Testis (tissue), 3 donors: ENCODE results near the gene CCL17. TPM values are rescaled to one million over a fixed set of nuclear protein-coding genes. Genes with fewer than 3 reads are reported as not detected.
A peak's percentile ranks its signal among the peaks of the same experiment; 100 is the strongest.

Experiments
- DNase-seq: peaks from one replicate; pipeline ENCODE4 v3.0.0-alpha.2; 2019
- H3K27ac ChIP-seq, 2 donors: fragments of 200-600 bp; sonication (generic); one replicate each; pipeline ENCODE4 v1.5.1; 2019
- H3K27me3 ChIP-seq: fragments of 200-600 bp; sonication (generic); one replicate; pipeline ENCODE4 v1.5.1; 2019
- H3K36me3 ChIP-seq: fragments of 200-600 bp; sonication (generic); one replicate; pipeline ENCODE4 v1.5.1; 2017; ENCODE audit warnings: low read depth; ENCODE audit errors: missing control alignments
- H3K4me1 ChIP-seq: fragments of 200-600 bp; sonication (generic); one replicate; pipeline ENCODE4 v1.5.1; 2019
- H3K4me3 ChIP-seq, 2 donors: fragments of 200-600 bp; sonication (generic); one replicate each; pipeline ENCODE4 v1.5.1; 2017 to 2019
- H3K9me3 ChIP-seq: fragments of 200-600 bp; sonication (generic); one replicate; pipeline ENCODE4 v1.5.1; 2017
- POLR2A ChIP-seq: fragments of 450-650 bp; IDR thresholded peaks from one replicate; pipeline ENCODE4 v1.6.1; 2017; ENCODE audit warnings: antibody characterized with exemption, mild to moderate bottlenecking, moderate library complexity
- WGBS, 2 donors: methylation state at CpG; one replicate each; pipeline ENCODE4 v1.1.5; 2018; 5-methylcytosine and 5-hydroxymethylcytosine counted together
- intact Hi-C: fragments of 100-400 bp; cut with DNase I; formaldehyde crosslinking; loops from one replicate; pipeline ENCODE4 v1.15.1; 2023; ENCODE audit warnings: low total_unique reads
- polyA plus RNA-seq: library from polyadenylated mRNA; stranded (reverse); fragments of 350-450 nt; fragmentation: Illumina TruSeq; extraction: RNeasy Lipid Tissue Mini Kit (QIAGEN cat#74804); gene quantifications from one replicate; pipeline ENCODE4 v1.2.3, GENCODE V29; 2014; ENCODE audit warnings: low read depth, low replicate concordance; ENCODE audit not compliant: insufficient read depth
- total RNA-seq, 2 donors: library from RNA; depleted of rRNA; stranded (reverse); fragments of >200 nt; gene quantifications; one replicate each; pipeline ENCODE4 v1.2.3, GENCODE V29; 2016
- TF ChIP-seq, protein P1 (sequence below), 3 experiments: fragments of 450-650 bp in 2 of 3; fragments of 200-600 bp in 1 of 3; sonication (generic) in 1 of 3; IDR thresholded peaks; one replicate each; pipeline ENCODE4 v1.5.1; 2016 to 2019; ENCODE audit warnings: antibody characterized with exemption in 3 of 3, mild to moderate bottlenecking in 2 of 3, moderate library complexity in 1 of 3

The CCL17 gene
- total and polyA plus RNA-seq, 3 donors from 2014 or later = 0.81 to 4.0 TPM; not detected in 1

DNA sequence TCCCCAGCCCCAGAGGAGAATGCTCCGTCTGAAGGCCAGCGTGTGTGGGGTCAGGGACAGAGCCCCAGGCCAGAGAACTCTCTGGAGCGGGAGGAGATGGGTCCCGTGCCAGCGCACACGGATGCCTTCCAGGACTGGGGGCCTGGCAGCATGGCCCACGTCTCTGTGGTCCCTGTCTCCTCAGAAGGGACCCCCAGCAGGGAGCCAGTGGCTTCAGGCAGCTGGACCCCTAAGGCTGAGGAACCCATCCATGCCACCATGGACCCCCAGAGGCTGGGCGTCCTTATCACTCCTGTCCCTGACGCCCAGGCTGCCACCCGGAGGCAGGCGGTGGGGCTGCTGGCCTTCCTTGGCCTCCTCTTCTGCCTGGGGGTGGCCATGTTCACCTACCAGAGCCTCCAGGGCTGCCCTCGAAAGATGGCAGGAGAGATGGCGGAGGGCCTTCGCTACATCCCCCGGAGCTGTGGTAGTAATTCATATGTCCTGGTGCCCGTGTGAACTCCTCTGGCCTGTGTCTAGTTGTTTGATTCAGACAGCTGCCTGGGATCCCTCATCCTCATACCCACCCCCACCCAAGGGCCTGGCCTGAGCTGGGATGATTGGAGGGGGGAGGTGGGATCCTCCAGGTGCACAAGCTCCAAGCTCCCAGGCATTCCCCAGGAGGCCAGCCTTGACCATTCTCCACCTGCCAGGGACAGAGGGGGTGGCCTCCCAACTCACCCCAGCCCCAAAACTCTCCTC is 21.9 kb upstream of the CCL17 start:
- intact Hi-C loops = no loop called here
- peaks cover 45% of the 10 kb centered on the region for H3K4me1 ChIP-seq
- no peak for TF ChIP-seq POLR2A
- TF ChIP-seq, protein P1, sequence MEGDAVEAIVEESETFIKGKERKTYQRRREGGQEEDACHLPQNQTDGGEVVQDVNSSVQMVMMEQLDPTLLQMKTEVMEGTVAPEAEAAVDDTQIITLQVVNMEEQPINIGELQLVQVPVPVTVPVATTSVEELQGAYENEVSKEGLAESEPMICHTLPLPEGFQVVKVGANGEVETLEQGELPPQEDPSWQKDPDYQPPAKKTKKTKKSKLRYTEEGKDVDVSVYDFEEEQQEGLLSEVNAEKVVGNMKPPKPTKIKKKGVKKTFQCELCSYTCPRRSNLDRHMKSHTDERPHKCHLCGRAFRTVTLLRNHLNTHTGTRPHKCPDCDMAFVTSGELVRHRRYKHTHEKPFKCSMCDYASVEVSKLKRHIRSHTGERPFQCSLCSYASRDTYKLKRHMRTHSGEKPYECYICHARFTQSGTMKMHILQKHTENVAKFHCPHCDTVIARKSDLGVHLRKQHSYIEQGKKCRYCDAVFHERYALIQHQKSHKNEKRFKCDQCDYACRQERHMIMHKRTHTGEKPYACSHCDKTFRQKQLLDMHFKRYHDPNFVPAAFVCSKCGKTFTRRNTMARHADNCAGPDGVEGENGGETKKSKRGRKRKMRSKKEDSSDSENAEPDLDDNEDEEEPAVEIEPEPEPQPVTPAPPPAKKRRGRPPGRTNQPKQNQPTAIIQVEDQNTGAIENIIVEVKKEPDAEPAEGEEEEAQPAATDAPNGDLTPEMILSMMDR (IDR thresholded peaks at IDR 0.05) = no peak

DNA sequence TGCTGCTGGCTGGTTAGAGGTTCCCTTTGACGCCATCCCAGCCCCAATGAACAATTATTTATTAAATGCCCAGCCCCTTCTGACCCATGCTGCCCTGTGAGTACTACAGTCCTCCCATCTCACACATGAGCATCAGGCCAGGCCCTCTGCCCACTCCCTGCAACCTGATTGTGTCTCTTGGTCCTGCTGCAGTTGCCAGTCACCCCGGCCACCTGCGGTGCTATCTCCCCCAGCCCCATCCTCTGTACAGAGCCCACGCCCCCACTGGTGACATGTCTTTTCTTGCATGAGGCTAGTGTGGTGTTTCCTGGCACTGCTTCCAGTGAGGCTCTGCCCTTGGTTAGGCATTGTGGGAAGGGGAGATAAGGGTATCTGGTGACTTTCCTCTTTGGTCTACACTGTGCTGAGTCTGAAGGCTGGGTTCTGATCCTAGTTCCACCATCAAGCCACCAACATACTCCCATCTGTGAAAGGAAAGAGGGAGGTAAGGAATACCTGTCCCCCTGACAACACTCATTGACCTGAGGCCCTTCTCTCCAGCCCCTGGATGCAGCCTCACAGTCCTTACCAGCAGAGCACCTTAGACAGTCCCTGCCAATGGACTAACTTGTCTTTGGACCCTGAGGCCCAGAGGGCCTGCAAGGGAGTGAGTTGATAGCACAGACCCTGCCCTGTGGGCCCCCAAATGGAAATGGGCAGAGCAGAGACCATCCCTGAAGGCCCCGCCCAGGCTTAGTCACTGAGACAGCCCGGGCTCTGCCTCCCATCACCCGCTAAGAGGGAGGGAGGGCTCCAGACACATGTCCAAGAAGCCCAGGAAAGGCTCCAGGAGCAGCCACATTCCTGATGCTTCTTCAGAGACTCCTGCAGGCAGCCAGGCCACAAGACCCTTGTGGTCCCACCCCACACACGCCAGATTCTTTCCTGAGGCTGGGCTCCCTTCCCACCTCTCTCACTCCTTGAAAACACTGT is 21.0 kb upstream of the CCL17 start:
- no peak for TF ChIP-seq POLR2A
- TF ChIP-seq, protein P1 (IDR thresholded peaks at IDR 0.05) = no peak
- H3K27ac ChIP-seq = peak overlapping the region in 1 of 2 donors; percentile 55
- intact Hi-C loops = no loop called here
- H3K27me3 ChIP-seq = no peaks in the 10 kb centered on the region
- WGBS, 2 donors = 70 to 84% methylated on average over 8 of the region's 8 CpGs
- DNase-seq = peak; percentile 68
- H3K4me3 ChIP-seq = no peak overlapping the region
- no peaks in the 10 kb centered on the region for H3K36me3 ChIP-seq
- H3K4me1 ChIP-seq = peaks cover 39% of the 10 kb centered on the region
- no peaks in the 10 kb centered on the region for H3K9me3 ChIP-seq

More for the DNA sequence above, 21.9 kb upstream of the CCL17 start:
- no peak for DNase-seq
- no peaks in the 10 kb centered on the region for H3K36me3 ChIP-seq
- H3K27me3 ChIP-seq = no peaks in the 10 kb centered on the region
- H3K4me3 ChIP-seq = no peak overlapping the region
- H3K27ac ChIP-seq = peak overlapping the region; percentile 67 to 74
- H3K9me3 ChIP-seq = no peaks in the 10 kb centered on the region
- 92 to 93% methylated on average over 9 to 16 of the region's 16 CpGs for WGBS, 2 donors

GRCh38 chr16:57384248-57385070 is 20.1 kb upstream of the CCL17 start:
- Histone ChIP-seq H3K27me3 (no peaks in the 10 kb centered on the region), H3K4me3 (no peak overlapping the region), H3K9me3 (no peaks in the 10 kb centered on the region), H3K4me1 (peaks cover 39% of the 10 kb centered on the region), H3K36me3 (no peaks in the 10 kb centered on the region), H3K27ac (peak overlapping the region in 1 of 2 donors; percentile 55)
- 66% methylated on average over 10 to 11 of the region's 11 CpGs for WGBS, 2 donors
- no peak for DNase-seq
- TF ChIP-seq, protein P1 (IDR thresholded peaks at IDR 0.05) = no peak
- TF ChIP-seq POLR2A = no peak
- intact Hi-C loops = no loop called here

DNA sequence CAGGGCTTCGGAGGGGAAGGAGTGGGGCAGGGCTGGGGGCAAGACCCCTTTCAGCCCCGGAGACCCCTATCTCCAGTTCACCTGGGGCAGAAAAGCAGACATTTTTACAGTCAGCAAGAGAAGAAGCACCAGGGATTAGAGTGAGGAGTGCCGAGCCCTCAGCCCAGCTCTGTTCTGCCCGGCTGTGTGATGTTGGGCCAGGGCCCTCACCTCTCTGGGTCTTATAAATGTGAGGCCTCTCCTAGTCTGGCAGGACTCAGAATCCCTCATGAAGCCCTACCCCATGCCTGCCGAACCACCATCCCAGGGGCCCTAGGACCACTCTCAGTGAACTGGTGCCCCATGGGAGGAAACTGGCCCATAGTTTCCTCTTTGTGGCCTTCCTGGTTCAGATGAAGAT is 19.5 kb upstream of the CCL17 start:
- no peak for DNase-seq
- intact Hi-C loops = no loop called here
- Histone ChIP-seq H3K27ac (no peak overlapping the region), H3K4me1 (peaks cover 39% of the 10 kb centered on the region), H3K4me3 (no peak overlapping the region), H3K36me3 (no peaks in the 10 kb centered on the region), H3K27me3 (no peaks in the 10 kb centered on the region), H3K9me3 (no peaks in the 10 kb centered on the region)
- WGBS, 2 donors = 74 to 87% methylated on average over 5 of the region's 5 CpGs
- TF ChIP-seq, protein P1 (IDR thresholded peaks at IDR 0.05) = no peak
- no peak for TF ChIP-seq POLR2A
